Measurements from ENCODE around the gene HSD17B11.
A peak's percentile ranks its signal among the peaks of the same experiment; 100 is the strongest.
"Not testable (repeated sequence)": the region's sequence is repeated elsewhere in the genome, so short reads cannot be mapped to it uniquely, and the experiment has no call there.

HSD17B11 gene

GRCh38 chr4:87390891-87391575 lies at the start of gene HSD17B11:
Gene HSD17B11 (minus strand): TSS chr4:87391188. CDS start chr4:87391070, 118 bp downstream.
- DNase-seq, result peak; percentile 48

GRCh38 chr4:87433342-87433741 lies 42.4 kb upstream of the HSD17B11 start:
- no peak for DNase-seq

GRCh38 chr4:87430038-87430437 lies 39.0 kb upstream of the HSD17B11 start:
- no peak for DNase-seq

- DNase-seq, result no peak
Observed at GRCh38 chr4:87428979-87429378, 38.0 kb upstream of the HSD17B11 start.

- DNase-seq, result no peak
Observed at GRCh38 chr4:87427518-87427868, 36.5 kb upstream of the HSD17B11 start.

GRCh38 chr4:87426865-87427517 lies 36.0 kb upstream of the HSD17B11 start:
- DNase-seq, result no peak

GRCh38 chr4:87425711-87426110 lies 34.7 kb upstream of the HSD17B11 start:
- no peak for DNase-seq

- DNase-seq, result not testable (repeated sequence)
Observed at GRCh38 chr4:87424099-87424543, 33.1 kb upstream of the HSD17B11 start.

- no peak for DNase-seq
Observed at GRCh38 chr4:87423317-87424098, 32.5 kb upstream of the HSD17B11 start.

- DNase-seq, result peak; percentile 47
Observed at GRCh38 chr4:87422104-87423052, 31.4 kb upstream of the HSD17B11 start, which contains the start of gene NUDT9. Gene NUDT9 (plus strand): TSS chr4:87422573. CDS start chr4:87422906, 333 bp downstream.

GRCh38 chr4:87420276-87420830 lies 29.4 kb upstream of the HSD17B11 start:
- DNase-seq, result no peak

- no peak for DNase-seq
Observed at GRCh38 chr4:87419578-87420249, 28.7 kb upstream of the HSD17B11 start.

- DNase-seq, result not testable (repeated sequence)
Observed at GRCh38 chr4:87418410-87418809, 27.4 kb upstream of the HSD17B11 start.

GRCh38 chr4:87416965-87417364 lies 26.0 kb upstream of the HSD17B11 start:
- no peak for DNase-seq

- no peak for DNase-seq
Observed at GRCh38 chr4:87414816-87415215, 23.8 kb upstream of the HSD17B11 start.

- DNase-seq, result no peak
Observed at GRCh38 chr4:87410679-87411078, 19.7 kb upstream of the HSD17B11 start.

GRCh38 chr4:87410157-87410556 lies 19.2 kb upstream of the HSD17B11 start:
- DNase-seq, result no peak

GRCh38 chr4:87409420-87409939 lies 18.5 kb upstream of the HSD17B11 start:
- DNase-seq, result no peak

GRCh38 chr4:87406902-87407301 lies 15.9 kb upstream of the HSD17B11 start:
- not testable (repeated sequence) for DNase-seq

- DNase-seq, result no peak
Observed at GRCh38 chr4:87406462-87406861, 15.5 kb upstream of the HSD17B11 start.

GRCh38 chr4:87405211-87405820 lies 14.3 kb upstream of the HSD17B11 start:
- no peak for DNase-seq
